Esophagus squamous epithelium (tissue), 4 donors: ENCODE data around the gene IVD.

ENCODE experiments used
- CTCF ChIP-seq, 6 experiments: fragments of 450-650 bp in 4 of 6; fragments of 200-600 bp in 2 of 6; sonication (generic) in 2 of 6; IDR thresholded peaks; one replicate each; pipeline ENCODE4 v1.5.1; 2016 to 2019; ENCODE audit warnings: antibody characterized with exemption in 6 of 6, mild to moderate bottlenecking in 4 of 6, moderate library complexity in 4 of 6
- POLR2A ChIP-seq, 4 donors: fragments of 450-650 bp; IDR thresholded peaks; one replicate each; pipeline ENCODE4 v1.6.1; 2017; ENCODE audit warnings: antibody characterized with exemption in 4 of 4, mild to moderate bottlenecking in 4 of 4, moderate library complexity in 3 of 4

GRCh38 chr15:40446144-40446543 lies 40.5 kb downstream of the IVD start:
- TF ChIP-seq CTCF (IDR thresholded peaks at IDR 0.05): no peak
- TF ChIP-seq POLR2A (IDR thresholded peaks at IDR 0.05): no peak
